ENCODE data around the gene ASGR2.

The ASGR2 gene

DNA sequence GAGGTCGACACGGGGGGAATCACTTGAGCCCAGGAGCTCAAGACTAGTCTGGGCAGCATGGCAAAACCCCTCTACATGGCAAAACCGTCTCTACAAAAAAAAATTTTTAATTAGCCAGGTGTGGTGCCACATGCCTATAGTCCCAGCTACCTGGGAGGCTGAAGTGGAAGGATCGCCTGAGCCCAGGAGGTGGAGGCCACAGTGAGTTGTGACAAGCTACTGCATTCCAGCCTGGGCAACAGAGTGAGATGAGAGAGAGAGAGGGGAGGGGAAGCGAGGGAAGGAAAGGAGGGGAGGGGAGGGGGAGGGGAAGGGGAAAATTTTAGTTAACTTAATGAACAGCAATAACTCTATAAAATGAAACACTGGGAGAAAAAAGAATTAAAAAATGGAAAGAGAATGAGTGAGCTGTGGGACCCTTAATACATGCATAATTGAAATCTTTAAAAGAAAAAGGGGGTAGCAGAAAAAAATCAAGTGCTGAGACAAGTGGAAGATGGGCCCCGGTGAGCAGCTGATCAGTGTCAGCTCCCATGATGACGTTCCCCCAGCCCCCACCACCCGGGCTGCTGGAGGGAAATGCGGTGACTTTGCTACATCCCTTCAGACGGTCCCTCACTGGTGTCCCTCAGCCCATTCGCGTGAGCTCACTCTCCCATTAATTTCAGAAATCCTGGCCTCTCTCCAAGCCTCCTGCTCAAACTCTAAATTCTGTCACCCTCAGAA lies 2.7 kb downstream of the ASGR2 start:
- H3K9me3 ChIP-seq (ENCODE audit: control insufficient read depth, low read length), result no peaks in the 10 kb centered on the region
- 73 to 74% methylated on average over 11 of the region's 12 CpGs for WGBS, 2 experiments
- no peaks in the 10 kb centered on the region for H3K27me3 ChIP-seq (ENCODE audit: control insufficient read depth, insufficient read depth, low read length, poor library complexity, severe bottlenecking)

DNA sequence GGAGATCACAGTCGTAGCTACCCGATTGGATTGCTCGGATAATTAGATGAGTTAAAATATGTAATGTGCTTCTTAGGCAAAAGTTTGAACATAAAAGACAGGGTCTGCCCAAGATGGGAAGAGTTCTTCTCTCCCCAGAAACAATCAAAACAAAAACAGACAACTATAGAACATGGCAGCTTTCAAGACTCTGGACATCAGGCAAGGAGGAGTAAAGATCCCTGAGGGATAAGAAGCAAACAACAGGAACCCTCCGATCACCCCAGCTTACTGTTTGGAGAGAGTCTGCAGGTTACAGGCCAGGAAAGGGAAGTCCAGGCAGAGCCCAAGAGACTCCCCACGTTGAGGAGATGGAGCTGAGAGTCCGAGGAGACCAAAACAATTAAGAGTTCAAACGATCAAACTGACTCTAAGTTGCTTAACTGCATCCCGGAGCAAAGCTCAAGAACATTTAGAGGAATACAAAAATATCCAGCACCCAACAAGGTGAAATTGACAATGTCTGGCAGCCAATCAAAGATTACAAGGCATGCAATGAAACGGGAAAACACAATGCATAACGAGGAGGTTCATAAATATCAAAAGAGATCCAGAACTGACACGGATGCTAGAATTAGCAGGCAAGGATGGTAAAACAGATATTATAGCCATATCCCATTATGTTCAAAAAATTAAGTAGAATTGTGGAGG lies 3.9 kb downstream of the ASGR2 start:
- no peaks in the 10 kb centered on the region for H3K27me3 ChIP-seq (ENCODE audit: control insufficient read depth, insufficient read depth, low read length, poor library complexity, severe bottlenecking)
- H3K36me3 ChIP-seq (ENCODE audit: control insufficient read depth, insufficient read depth, low read length), result no peaks in the 10 kb centered on the region
- WGBS, 2 experiments, result 77 to 80% methylated on average over 11 of the region's 11 CpGs
- no peak overlapping the region for H3K27ac ChIP-seq (ENCODE audit: insufficient read depth, low read depth, low read length, poor library complexity, severe bottlenecking)
- peaks cover under 1% of the 10 kb centered on the region for H3K4me1 ChIP-seq (ENCODE audit: control insufficient read depth, insufficient read depth, low read length)
- no peak overlapping the region for H3K4me3 ChIP-seq (ENCODE audit: insufficient read depth, low read depth, low read length)
- no peaks in the 10 kb centered on the region for H3K9me3 ChIP-seq (ENCODE audit: control insufficient read depth, low read length)

More for the DNA sequence above, 2.7 kb downstream of the ASGR2 start:
- Histone ChIP-seq H3K27ac (ENCODE audit: insufficient read depth, low read depth, low read length, poor library complexity, severe bottlenecking) (no peak overlapping the region), H3K36me3 (ENCODE audit: control insufficient read depth, insufficient read depth, low read length) (no peaks in the 10 kb centered on the region), H3K4me3 (ENCODE audit: insufficient read depth, low read depth, low read length) (no peak overlapping the region), H3K4me1 (ENCODE audit: control insufficient read depth, insufficient read depth, low read length) (peaks cover 5% of the 10 kb centered on the region)

DNA sequence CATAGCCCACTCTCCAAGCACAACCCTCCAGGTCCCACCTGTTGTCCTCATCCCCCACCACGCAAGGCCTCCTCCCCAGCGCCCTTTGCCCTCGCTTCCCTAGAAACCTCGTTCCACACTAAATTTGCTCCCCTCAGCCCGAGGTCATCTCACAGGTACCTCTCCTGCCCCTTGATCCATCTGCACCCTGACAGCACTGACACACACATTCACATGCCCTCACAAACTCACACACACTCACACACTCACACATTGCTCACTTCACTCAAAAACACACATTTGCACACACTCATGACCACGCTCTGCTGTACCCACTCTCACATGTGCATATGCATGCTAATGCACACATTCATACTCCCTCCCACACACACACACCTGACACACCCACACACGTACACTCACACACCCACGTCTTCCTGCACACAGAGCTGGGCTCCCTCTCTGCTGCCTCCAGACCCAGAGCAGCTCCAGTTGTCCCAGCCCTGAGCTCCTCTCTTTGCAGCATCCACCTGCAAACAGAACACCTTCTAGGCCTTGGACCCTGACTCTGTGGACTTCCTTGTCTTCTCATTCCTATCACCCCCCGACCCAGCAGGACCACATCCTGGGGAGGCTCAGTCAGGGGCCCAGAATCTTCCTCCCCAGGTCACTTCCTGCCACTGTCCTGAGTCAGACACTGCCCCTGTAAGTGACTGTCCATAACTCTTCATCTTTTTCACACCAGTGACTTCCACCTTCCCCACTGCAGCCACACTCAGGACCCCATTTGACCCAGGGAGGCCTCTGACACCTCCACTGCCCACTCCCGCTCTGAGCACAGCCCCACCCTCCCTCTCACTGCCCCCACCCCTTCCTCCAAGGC lies 4.9 kb downstream of the ASGR2 start:
- Histone ChIP-seq H3K27me3 (ENCODE audit: control insufficient read depth, insufficient read depth, low read length, poor library complexity, severe bottlenecking) (no peaks in the 10 kb centered on the region), H3K9me3 (ENCODE audit: control insufficient read depth, low read length) (no peaks in the 10 kb centered on the region), H3K4me1 (ENCODE audit: control insufficient read depth, insufficient read depth, low read length) (no peaks in the 10 kb centered on the region), H3K36me3 (ENCODE audit: control insufficient read depth, insufficient read depth, low read length) (no peaks in the 10 kb centered on the region), H3K27ac (ENCODE audit: insufficient read depth, low read depth, low read length, poor library complexity, severe bottlenecking) (no peak overlapping the region), H3K4me3 (ENCODE audit: insufficient read depth, low read depth, low read length) (no peak overlapping the region)
- WGBS, 2 experiments, result 85 to 87% methylated on average over 10 of the region's 10 CpGs

DNA sequence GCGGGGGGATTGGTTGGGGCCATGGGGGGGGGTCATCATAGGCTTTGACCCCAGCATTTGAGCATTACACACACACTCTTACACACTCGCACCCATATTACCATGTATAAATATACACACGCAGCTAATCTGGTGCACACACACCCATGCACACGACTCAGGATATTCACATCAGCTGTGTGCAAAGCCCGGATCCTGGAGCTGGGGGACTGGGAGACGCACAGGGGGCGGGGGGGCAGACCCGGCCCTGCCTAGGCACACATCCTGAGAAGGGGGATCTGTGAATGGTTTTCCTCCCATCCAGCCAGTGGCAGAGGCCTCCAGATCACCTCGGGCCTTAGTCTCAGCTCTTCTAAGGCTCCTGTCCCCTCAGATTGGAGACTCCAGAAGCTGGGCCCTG lies 5.6 kb downstream of the ASGR2 start:
- Histone ChIP-seq H3K36me3 (ENCODE audit: control insufficient read depth, insufficient read depth, low read length) (no peaks in the 10 kb centered on the region), H3K4me3 (ENCODE audit: insufficient read depth, low read depth, low read length) (no peak overlapping the region), H3K9me3 (ENCODE audit: control insufficient read depth, low read length) (no peaks in the 10 kb centered on the region), H3K4me1 (ENCODE audit: control insufficient read depth, insufficient read depth, low read length) (no peaks in the 10 kb centered on the region), H3K27me3 (ENCODE audit: control insufficient read depth, insufficient read depth, low read length, poor library complexity, severe bottlenecking) (no peaks in the 10 kb centered on the region), H3K27ac (ENCODE audit: insufficient read depth, low read depth, low read length, poor library complexity, severe bottlenecking) (no peak overlapping the region)
- WGBS, 2 experiments, result 89 to 90% methylated on average over 9 of the region's 9 CpGs

DNA sequence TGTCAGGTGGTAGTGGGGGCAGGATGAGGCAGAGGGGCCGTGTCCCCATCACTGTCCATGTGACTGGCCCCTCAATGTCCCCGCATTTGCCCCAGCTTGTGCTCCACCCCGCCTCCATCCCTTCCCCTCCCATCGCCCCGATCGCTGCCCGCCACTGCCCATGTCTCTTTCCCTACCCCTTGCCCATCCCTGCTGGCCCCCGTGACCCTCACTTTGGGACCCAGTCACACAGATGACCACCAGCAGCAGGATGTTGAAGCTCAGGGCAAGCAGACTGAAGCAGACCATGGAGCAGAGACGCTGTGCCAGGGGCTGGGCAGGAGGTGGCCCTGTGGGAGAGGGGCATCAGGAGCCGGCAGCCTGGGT lies 6.1 kb downstream of the ASGR2 start:
- H3K27ac ChIP-seq (ENCODE audit: insufficient read depth, low read depth, low read length, poor library complexity, severe bottlenecking), result no peak overlapping the region
- H3K36me3 ChIP-seq (ENCODE audit: control insufficient read depth, insufficient read depth, low read length), result no peaks in the 10 kb centered on the region
- no peaks in the 10 kb centered on the region for H3K9me3 ChIP-seq (ENCODE audit: control insufficient read depth, low read length)
- 91 to 92% methylated on average over 10 of the region's 10 CpGs for WGBS, 2 experiments
- no peak overlapping the region for H3K4me3 ChIP-seq (ENCODE audit: insufficient read depth, low read depth, low read length)
- H3K27me3 ChIP-seq (ENCODE audit: control insufficient read depth, insufficient read depth, low read length, poor library complexity, severe bottlenecking), result no peaks in the 10 kb centered on the region
- H3K4me1 ChIP-seq (ENCODE audit: control insufficient read depth, insufficient read depth, low read length), result no peaks in the 10 kb centered on the region

DNA sequence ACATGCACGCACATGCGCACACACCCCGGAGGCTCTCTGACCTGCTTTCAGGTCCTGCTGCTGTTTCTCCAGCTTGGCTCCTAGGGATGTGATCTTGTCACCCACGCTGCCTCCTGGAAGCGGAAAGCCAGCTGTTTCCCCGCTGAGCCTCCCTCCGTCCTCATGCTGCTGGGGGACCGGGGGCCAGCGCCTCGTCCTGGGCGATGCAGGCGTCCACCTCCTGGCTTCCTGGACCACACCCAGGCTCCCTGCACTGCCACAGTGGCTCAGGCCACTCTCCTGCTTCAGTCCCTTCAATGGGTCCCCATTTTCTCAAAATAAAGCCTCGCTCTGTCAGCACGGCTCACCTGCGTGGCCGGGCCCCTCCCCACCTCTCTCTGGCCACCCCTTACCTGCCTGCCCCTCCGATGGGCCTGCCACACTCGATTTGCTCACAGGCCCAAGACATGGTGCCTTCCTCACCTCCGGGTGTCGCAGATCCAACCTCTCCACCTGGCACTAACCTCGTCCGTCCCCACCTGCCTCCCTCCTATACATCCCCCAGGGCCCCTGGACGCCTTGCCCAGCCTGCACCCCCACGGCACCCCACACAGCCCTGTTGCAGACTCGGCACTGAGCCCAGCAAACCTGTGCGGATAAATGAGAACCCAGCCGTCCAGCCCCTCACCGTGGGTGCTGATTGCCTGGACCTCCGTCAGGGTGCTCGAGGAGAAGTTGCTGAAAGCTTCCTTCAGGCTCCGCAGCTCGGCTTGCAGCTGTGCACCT lies 6.6 kb downstream of the ASGR2 start:
- Histone ChIP-seq H3K4me1 (ENCODE audit: control insufficient read depth, insufficient read depth, low read length) (no peaks in the 10 kb centered on the region), H3K9me3 (ENCODE audit: control insufficient read depth, low read length) (no peaks in the 10 kb centered on the region), H3K36me3 (ENCODE audit: control insufficient read depth, insufficient read depth, low read length) (no peaks in the 10 kb centered on the region), H3K27me3 (ENCODE audit: control insufficient read depth, insufficient read depth, low read length, poor library complexity, severe bottlenecking) (no peaks in the 10 kb centered on the region), H3K4me3 (ENCODE audit: insufficient read depth, low read depth, low read length) (no peak overlapping the region), H3K27ac (ENCODE audit: insufficient read depth, low read depth, low read length, poor library complexity, severe bottlenecking) (no peak overlapping the region)
- WGBS, 2 experiments, result 90 to 91% methylated on average over 32 of the region's 32 CpGs

DNA sequence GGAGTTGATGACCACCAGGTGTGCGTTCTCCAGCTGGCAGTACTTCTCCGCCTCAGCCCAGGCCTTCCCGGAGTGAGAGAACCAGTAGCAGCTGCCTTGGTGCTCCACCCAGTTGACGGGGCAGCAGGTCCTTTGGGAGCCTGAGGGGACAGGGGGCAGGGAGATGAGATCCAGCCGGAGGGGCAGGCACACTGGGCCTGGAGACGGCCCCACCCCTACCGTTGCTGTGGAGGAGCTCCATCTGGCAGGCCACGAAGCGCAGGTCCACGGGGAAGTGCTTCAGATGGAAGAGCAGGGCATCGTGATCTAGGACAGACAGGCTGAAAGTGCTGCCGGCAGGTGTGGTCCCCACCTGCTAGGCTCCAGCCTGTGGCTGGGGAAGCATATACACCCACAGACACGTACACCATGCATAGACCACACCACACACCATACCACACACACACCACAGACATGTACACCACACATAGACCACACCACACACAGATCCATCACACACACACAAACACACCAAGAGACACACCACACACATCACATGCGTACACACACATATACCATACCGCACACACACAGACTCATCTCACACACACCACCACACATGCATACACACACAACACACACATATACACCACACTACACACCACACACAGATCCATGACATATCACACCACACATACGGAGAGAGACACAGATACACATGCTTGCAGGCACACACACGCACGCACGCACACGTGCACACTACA lies 7.4 kb downstream of the ASGR2 start:
- Histone ChIP-seq H3K4me1 (ENCODE audit: control insufficient read depth, insufficient read depth, low read length) (no peaks in the 10 kb centered on the region), H3K27ac (ENCODE audit: insufficient read depth, low read depth, low read length, poor library complexity, severe bottlenecking) (no peak overlapping the region), H3K9me3 (ENCODE audit: control insufficient read depth, low read length) (no peaks in the 10 kb centered on the region), H3K4me3 (ENCODE audit: insufficient read depth, low read depth, low read length) (no peak overlapping the region), H3K27me3 (ENCODE audit: control insufficient read depth, insufficient read depth, low read length, poor library complexity, severe bottlenecking) (no peaks in the 10 kb centered on the region), H3K36me3 (ENCODE audit: control insufficient read depth, insufficient read depth, low read length) (no peaks in the 10 kb centered on the region)
- 91% methylated on average over 20 of the region's 20 CpGs for WGBS, 2 experiments

DNA sequence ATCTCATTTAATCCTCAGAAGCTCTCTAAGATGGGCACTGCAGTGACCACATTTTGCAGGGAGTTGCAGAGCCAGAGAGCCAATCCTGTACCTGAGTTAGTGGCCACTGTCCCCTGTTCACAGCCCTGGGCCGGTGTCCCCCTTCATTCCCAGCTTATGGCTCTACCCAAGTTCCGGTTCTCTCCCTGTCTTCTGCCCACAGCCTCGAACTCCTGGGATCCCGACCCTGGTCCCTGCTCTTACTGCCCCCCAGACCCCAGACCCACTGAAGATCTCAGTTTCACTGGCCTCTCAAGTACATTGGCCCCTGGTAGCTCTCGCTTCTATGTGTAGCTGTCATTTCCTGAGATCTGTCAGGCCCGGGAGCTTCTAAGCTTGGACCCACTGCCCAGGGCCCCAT lies 12.2 kb downstream of the ASGR2 start:
- Histone ChIP-seq H3K36me3 (ENCODE audit: control insufficient read depth, insufficient read depth, low read length) (no peaks in the 10 kb centered on the region), H3K4me1 (ENCODE audit: control insufficient read depth, insufficient read depth, low read length) (no peaks in the 10 kb centered on the region), H3K27ac (ENCODE audit: insufficient read depth, low read depth, low read length, poor library complexity, severe bottlenecking) (no peak overlapping the region), H3K27me3 (ENCODE audit: control insufficient read depth, insufficient read depth, low read length, poor library complexity, severe bottlenecking) (no peaks in the 10 kb centered on the region), H3K9me3 (ENCODE audit: control insufficient read depth, low read length) (no peaks in the 10 kb centered on the region), H3K4me3 (ENCODE audit: insufficient read depth, low read depth, low read length) (no peak overlapping the region)
- 90 to 93% methylated on average over 6 of the region's 6 CpGs for WGBS, 2 experiments

DNA sequence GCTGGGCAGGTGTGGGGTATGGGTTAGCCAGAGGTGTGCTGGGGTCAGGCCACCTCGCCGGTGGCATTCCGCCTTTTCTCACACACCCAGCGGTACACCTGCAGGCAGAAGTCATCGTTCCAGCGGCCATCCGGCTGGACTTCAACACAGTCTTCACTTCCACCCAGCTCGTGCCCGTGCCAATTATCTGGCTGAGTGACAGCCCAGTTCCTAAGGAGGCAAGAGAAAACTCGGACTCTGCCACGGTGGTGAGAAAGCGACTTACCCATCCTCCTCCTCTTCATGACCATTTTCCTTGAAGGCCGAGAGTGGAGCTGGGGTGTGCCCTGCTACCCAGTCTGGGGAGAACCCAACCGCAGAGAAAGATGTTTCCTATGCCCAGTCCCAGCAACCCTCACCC lies 13.1 kb downstream of the ASGR2 start:
- Histone ChIP-seq H3K36me3 (ENCODE audit: control insufficient read depth, insufficient read depth, low read length) (no peaks in the 10 kb centered on the region), H3K27me3 (ENCODE audit: control insufficient read depth, insufficient read depth, low read length, poor library complexity, severe bottlenecking) (no peaks in the 10 kb centered on the region), H3K9me3 (ENCODE audit: control insufficient read depth, low read length) (no peaks in the 10 kb centered on the region), H3K4me3 (ENCODE audit: insufficient read depth, low read depth, low read length) (no peak overlapping the region), H3K4me1 (ENCODE audit: control insufficient read depth, insufficient read depth, low read length) (no peaks in the 10 kb centered on the region), H3K27ac (ENCODE audit: insufficient read depth, low read depth, low read length, poor library complexity, severe bottlenecking) (no peak overlapping the region)
- WGBS, 2 experiments, result 93% methylated on average over 14 of the region's 14 CpGs

Data from ectodermal cell (in vitro differentiated cells).